SK-N-MC (cell line): ENCODE measurements around the gene DOCK9.

Experiments
- DNase-seq: peaks from one replicate; pipeline ENCODE4 v3.0.0-alpha.2; 2011; ENCODE audit warnings: low read depth, low spot score
- H3K27ac ChIP-seq: fragments of 200-600 bp; sonication (generic); 2 replicates; pipeline ENCODE4 v1.5.1; 2016; ENCODE audit warnings: mixed run types
- H3K36me3 ChIP-seq: fragments of 200-600 bp; sonication (generic); 2 replicates; pipeline ENCODE4 v1.6.1; 2017; ENCODE audit warnings: antibody characterized with exemption, low read length, mixed read lengths; ENCODE audit not compliant: insufficient read depth
- H3K4me3 ChIP-seq: fragments of 200-600 bp; sonication (generic); 2 replicates; pipeline ENCODE4 v1.5.1; 2016
- H3K9ac ChIP-seq: fragments of 200-600 bp; sonication (generic); 2 replicates; pipeline ENCODE4 v1.8.0; 2017; ENCODE audit warnings: mixed run types, mixed read lengths; ENCODE audit not compliant: insufficient read length
- H3K9me3 ChIP-seq: fragments of 200-600 bp; sonication (generic); 2 replicates; pipeline ENCODE4 v1.6.1; 2017; ENCODE audit warnings: low read depth, mild to moderate bottlenecking, antibody characterized with exemption, low read length, moderate library complexity, mixed read lengths
- EZH2 ChIP-seq: fragments of 200-600 bp; sonication (generic); IDR thresholded peaks from one replicate; pipeline ENCODE4 v1.6.1; 2017; ENCODE audit warnings: antibody characterized with exemption
- FOXP2 ChIP-seq: optimal IDR thresholded peaks from 2 replicates; pipeline ENCODE3; 2011; ENCODE audit warnings: mild to moderate bottlenecking, moderate library complexity; ENCODE audit not compliant: insufficient read depth; ENCODE audit errors: extremely low read length, control extremely low read depth
- POLR2AphosphoS5 ChIP-seq: IDR thresholded peaks from 2 replicates; pipeline ENCODE4 v1.6.1; 2012; ENCODE audit warnings: mild to moderate bottlenecking, low read depth, low read length, borderline replicate concordance

Gene DOCK9

GRCh38 chr13:98869408-98870090 lies 108.3 kb downstream of the DOCK9 start:
- Histone ChIP-seq H3K27ac (no peak overlapping the region), H3K4me3 (no peak overlapping the region), H3K9ac (no peak overlapping the region), H3K36me3 (no peaks in the 10 kb centered on the region), H3K9me3 (no peaks in the 10 kb centered on the region; the same call in 1 of the 2 replicates)
- TF ChIP-seq POLR2AphosphoS5 (no peak), EZH2 (no peak), FOXP2 (no peak)
- no peak for DNase-seq

- no peak overlapping the region for H3K4me3 ChIP-seq
- H3K9ac ChIP-seq = no peak overlapping the region
- no peak for DNase-seq
- TF ChIP-seq POLR2AphosphoS5 = no peak
- no peak for TF ChIP-seq EZH2
- TF ChIP-seq FOXP2 = no peak
- H3K27ac ChIP-seq = no peak overlapping the region
- no peaks in the 10 kb centered on the region for H3K36me3 ChIP-seq
- H3K9me3 ChIP-seq = no peaks in the 10 kb centered on the region; the same call in 1 of the 2 replicates
These were observed 108.9 kb downstream of the DOCK9 start for GRCh38 chr13:98868932-98869331.

DNA sequence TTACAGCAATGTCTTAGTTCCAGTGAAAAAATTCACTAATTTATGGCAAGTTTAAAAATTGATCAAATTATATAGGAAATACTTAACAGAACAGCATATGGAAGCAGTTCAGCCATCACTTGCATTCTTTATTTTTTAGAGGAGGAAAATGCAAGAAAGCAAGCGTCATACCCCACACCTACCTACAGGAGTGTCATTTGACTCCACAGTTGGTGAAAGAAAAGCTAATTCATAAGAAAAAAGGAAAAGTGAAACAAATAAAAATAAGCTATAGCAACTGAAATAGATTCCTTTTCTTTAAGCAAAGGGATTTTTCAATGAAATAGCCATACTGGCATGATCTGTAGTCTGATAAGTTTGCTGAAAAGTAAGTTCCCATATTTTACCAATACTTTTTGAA lies 111.0 kb downstream of the DOCK9 start:
- DNase-seq = no peak
- H3K4me3 ChIP-seq = no peak overlapping the region
- H3K9me3 ChIP-seq = no peaks in the 10 kb centered on the region
- H3K9ac ChIP-seq = no peak overlapping the region
- no peak overlapping the region for H3K27ac ChIP-seq
- no peaks in the 10 kb centered on the region for H3K36me3 ChIP-seq
- TF ChIP-seq EZH2 (no peak), FOXP2 (no peak), POLR2AphosphoS5 (no peak)

DNA sequence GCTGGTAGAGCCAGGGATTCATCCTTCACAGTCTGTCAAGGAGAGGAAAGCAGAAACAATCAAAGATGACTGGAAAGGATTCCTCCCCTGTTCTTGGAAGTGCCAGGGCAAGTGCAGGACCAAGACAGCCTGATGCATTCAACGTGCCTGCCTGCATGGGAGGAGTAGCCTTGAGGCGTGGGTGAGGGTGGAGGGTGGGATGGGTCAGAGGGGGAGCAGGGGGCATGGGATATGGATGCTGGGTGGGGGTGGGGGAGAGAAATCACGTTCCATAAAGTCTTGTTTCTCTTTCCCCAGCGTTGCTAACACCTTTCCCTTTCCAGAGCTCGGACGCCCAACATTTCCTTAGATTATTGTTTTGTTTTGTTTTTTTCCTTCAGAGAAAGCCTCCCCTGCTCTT lies 117.4 kb downstream of the DOCK9 start:
- Histone ChIP-seq H3K9me3 (no peaks in the 10 kb centered on the region), H3K9ac (no peak overlapping the region), H3K36me3 (no peaks in the 10 kb centered on the region), H3K4me3 (no peak overlapping the region), H3K27ac (no peak overlapping the region)
- TF ChIP-seq FOXP2 = no peak
- no peak for TF ChIP-seq EZH2
- no peak for TF ChIP-seq POLR2AphosphoS5
- no peak for DNase-seq

- H3K4me3 ChIP-seq = no peak overlapping the region
- H3K36me3 ChIP-seq = no peaks in the 10 kb centered on the region
- no peaks in the 10 kb centered on the region for H3K9me3 ChIP-seq
- no peak overlapping the region for H3K9ac ChIP-seq
- no peak for DNase-seq
- H3K27ac ChIP-seq = no peak overlapping the region
- no peak for TF ChIP-seq FOXP2
- TF ChIP-seq EZH2 = no peak
- no peak for TF ChIP-seq POLR2AphosphoS5
These were observed 119.7 kb downstream of the DOCK9 start for GRCh38 chr13:98858191-98858590.

DNA sequence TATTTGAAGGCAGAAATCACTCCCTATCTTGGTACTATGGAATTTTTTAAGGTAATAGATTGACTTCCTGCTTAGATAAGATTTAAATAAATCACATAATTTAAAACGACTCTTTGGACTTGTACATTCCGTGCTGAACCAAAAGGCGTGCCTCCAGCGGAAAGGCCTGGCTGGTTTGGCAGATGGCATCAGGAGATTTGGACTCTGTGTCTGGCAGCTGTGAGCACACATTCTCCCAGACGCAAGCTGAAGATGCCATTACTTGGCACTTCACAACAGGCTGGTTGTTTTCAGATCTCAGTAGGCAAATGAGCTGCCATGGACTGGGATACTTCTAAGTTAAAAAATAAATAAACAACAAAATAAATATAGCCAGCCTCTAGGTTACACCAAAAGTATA lies 120.9 kb downstream of the DOCK9 start:
- Histone ChIP-seq H3K27ac (no peak overlapping the region), H3K9ac (no peak overlapping the region), H3K9me3 (no peaks in the 10 kb centered on the region), H3K4me3 (no peak overlapping the region), H3K36me3 (no peaks in the 10 kb centered on the region)
- TF ChIP-seq POLR2AphosphoS5 (no peak), EZH2 (no peak), FOXP2 (no peak)
- no peak for DNase-seq

DNA sequence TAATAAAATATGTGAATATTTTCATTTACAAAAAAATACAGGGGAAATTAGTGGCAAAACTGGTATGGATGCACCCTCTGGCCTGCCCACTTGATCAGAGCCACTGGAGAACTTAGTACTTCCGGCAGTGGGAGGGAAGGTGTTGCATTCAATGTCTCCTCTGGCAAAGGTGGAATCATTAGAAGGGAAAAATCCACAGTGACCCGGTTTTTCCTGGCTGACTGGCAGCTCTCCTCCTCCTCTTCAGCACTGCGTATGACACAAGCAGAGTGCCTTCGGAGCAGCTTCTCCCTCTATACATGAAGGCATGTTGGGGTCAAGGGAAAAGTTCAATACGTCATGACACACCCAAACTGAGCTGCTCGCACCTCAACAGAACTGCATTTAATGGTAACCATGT lies 123.4 kb downstream of the DOCK9 start:
- Histone ChIP-seq H3K9ac (no peak overlapping the region), H3K9me3 (no peaks in the 10 kb centered on the region), H3K27ac (no peak overlapping the region), H3K4me3 (no peak overlapping the region), H3K36me3 (no peaks in the 10 kb centered on the region)
- TF ChIP-seq POLR2AphosphoS5 (no peak), FOXP2 (no peak), EZH2 (no peak)
- no peak for DNase-seq

- no peak for TF ChIP-seq POLR2AphosphoS5
- H3K27ac ChIP-seq = no peak overlapping the region
- H3K36me3 ChIP-seq = no peaks in the 10 kb centered on the region
- H3K9ac ChIP-seq = no peak overlapping the region
- no peak for DNase-seq
- H3K9me3 ChIP-seq = no peaks in the 10 kb centered on the region
- no peak overlapping the region for H3K4me3 ChIP-seq
These were observed 124.1 kb downstream of the DOCK9 start for GRCh38 chr13:98853771-98854221.

DNA sequence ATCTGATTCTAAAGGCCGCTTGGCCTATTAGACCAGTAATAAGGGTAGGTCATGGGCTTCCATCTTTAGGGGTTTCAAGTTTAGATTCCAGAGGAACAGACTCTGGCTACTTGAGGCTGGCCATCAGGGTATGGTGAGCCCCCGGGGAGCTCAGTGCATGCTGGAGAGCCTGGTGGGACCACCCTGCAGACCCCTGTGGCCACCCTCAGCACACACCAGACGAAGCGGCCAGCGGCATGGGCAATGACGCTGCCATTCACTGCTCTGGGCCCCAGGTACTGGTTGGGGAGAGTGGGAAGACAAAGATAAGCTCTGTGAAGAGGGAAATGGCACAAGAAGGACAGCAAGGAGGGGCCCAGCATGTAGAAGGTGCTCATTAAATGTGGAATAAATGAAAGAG lies 126.6 kb downstream of the DOCK9 start:
- H3K9ac ChIP-seq = no peak overlapping the region
- H3K36me3 ChIP-seq = no peaks in the 10 kb centered on the region
- H3K4me3 ChIP-seq = no peak overlapping the region
- H3K27ac ChIP-seq = no peak overlapping the region
- no peaks in the 10 kb centered on the region for H3K9me3 ChIP-seq
- no peak for TF ChIP-seq FOXP2
- no peak for TF ChIP-seq EZH2
- TF ChIP-seq POLR2AphosphoS5 = no peak
- no peak for DNase-seq
